WTC11 (cell line): ENCODE data around the gene UVRAG.

Experiments used
- ATF2 ChIP-seq: sonication (generic); formaldehyde crosslinking; IDR thresholded peaks from 2 replicates; pipeline ENCODE4 v1.8.1; 2022; ENCODE audit warnings: low read depth, missing genetic modification reagents, borderline replicate concordance
- CREB1 ChIP-seq: sonication (generic); formaldehyde crosslinking; IDR thresholded peaks from 2 replicates; pipeline ENCODE4 v1.8.0; 2023; ENCODE audit warnings: mild to moderate bottlenecking, missing genetic modification reagents
- CTCF ChIP-seq: fragments of 200-600 bp; IDR thresholded peaks from 2 replicates; pipeline ENCODE4 v1.8.0; 2022; ENCODE audit warnings: antibody characterized with exemption
- GABPB1 ChIP-seq: sonication (generic); formaldehyde crosslinking; IDR thresholded peaks from 2 replicates; pipeline ENCODE4 v1.8.1; 2023; ENCODE audit warnings: mild to moderate bottlenecking, missing genetic modification reagents
- GRHL2 ChIP-seq: fragments of 250-450 bp; sonication (Bioruptor Pico); IDR thresholded peaks from 2 replicates; pipeline ENCODE4 v1.8.0; 2022; ENCODE audit warnings: mild to moderate bottlenecking, moderate library complexity; ENCODE audit not compliant: insufficient replicate concordance, severe bottlenecking
- HMGXB4 ChIP-seq: sonication (generic); formaldehyde crosslinking; IDR thresholded peaks from 2 replicates; pipeline ENCODE4 v1.8.1; 2023; ENCODE audit warnings: mild to moderate bottlenecking, moderate library complexity, missing genetic modification reagents
- JAZF1 ChIP-seq: fragments of 250-450 bp; sonication (Bioruptor Pico); IDR thresholded peaks from 2 replicates; pipeline ENCODE4 v1.9.0; 2021; ENCODE audit warnings: moderate library complexity, mild to moderate bottlenecking, inconsistent platforms
- MAX ChIP-seq: sonication (generic); formaldehyde crosslinking; IDR thresholded peaks from 2 replicates; pipeline ENCODE4 v1.8.0; 2022; ENCODE audit warnings: mild to moderate bottlenecking, missing genetic modification reagents
- MYBL2 ChIP-seq: sonication (generic); formaldehyde crosslinking; IDR thresholded peaks from 2 replicates; pipeline ENCODE4 v1.8.1; 2023; ENCODE audit warnings: mild to moderate bottlenecking, moderate library complexity, missing genetic modification reagents
- NR1H2 ChIP-seq: sonication (generic); formaldehyde crosslinking; IDR thresholded peaks from 2 replicates; pipeline ENCODE4 v1.9.0; 2021; ENCODE audit warnings: mild to moderate bottlenecking, moderate library complexity, missing genetic modification reagents
- NR2C2 ChIP-seq: sonication (generic); formaldehyde crosslinking; IDR thresholded peaks from 2 replicates; pipeline ENCODE4 v1.8.0; 2022; ENCODE audit warnings: mild to moderate bottlenecking, missing genetic modification reagents
- SP1 ChIP-seq: sonication (generic); formaldehyde crosslinking; conservative IDR thresholded peaks from 2 replicates; pipeline ENCODE4 v1.8.1; 2022; ENCODE audit warnings: missing genetic modification reagents

DNA sequence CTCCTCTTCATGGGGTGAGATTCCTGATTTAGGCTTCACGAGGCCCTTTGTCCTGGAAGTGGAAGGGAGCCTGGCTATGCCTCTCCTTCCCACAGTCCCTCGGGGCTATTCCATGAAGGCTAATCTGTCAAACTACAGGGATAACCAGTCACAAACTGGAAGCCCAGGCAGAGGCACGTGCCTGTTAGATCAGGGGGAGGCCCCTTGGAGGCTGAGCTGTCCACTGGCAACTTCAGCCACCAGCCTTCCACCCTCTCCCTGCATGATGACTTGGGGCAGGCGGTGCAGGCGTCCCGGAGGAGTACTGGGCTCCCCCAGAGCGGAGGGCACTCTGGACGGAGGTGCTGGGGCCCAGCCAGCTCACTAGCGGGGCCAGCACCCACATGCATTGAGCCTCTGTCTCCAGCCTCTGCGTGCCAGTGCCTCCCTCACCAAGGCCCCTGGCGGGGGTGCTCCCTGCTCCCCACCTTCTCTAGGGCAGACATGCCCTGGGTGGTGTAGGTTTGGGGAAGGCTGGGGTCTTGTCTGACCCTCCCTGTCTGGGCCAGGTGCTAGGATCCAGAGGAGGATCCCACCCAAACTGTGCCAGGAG is 348.4 kb downstream of the UVRAG start:
- TF ChIP-seq NR1H2 (CRISPR knock-in tag) (no peak), CTCF (no peak), ATF2 (CRISPR knock-in tag) (no peak), HMGXB4 (CRISPR knock-in tag) (no peak), GABPB1 (no peak), MYBL2 (CRISPR knock-in tag) (no peak), NR2C2 (CRISPR knock-in tag) (no peak), JAZF1 (CRISPR knock-in tag) (no peak), MAX (CRISPR knock-in tag) (no peak), GRHL2 (CRISPR knock-in tag) (no peak), SP1 (CRISPR knock-in tag) (no peak), CREB1 (CRISPR knock-in tag) (no peak)
